Gastroesophageal sphincter (tissue), 3 donors: ENCODE measurements around the gene TTC3.

Experiments used
- POLR2AphosphoS5 ChIP-seq: sonication (generic); formaldehyde crosslinking; IDR thresholded peaks from one replicate; pipeline ENCODE4 v1.6.1; 2017; ENCODE audit warnings: antibody characterized with exemption
- TF ChIP-seq, protein P1 (sequence below), 4 experiments: fragments of 200-600 bp in 2 of 4; fragments of 450-650 bp in 2 of 4; sonication (generic) in 1 of 4; IDR thresholded peaks; one replicate each; pipeline ENCODE4 v1.5.1; 2017 to 2019; ENCODE audit warnings: antibody characterized with exemption in 4 of 4, mild to moderate bottlenecking in 2 of 4, moderate library complexity in 2 of 4

DNA sequence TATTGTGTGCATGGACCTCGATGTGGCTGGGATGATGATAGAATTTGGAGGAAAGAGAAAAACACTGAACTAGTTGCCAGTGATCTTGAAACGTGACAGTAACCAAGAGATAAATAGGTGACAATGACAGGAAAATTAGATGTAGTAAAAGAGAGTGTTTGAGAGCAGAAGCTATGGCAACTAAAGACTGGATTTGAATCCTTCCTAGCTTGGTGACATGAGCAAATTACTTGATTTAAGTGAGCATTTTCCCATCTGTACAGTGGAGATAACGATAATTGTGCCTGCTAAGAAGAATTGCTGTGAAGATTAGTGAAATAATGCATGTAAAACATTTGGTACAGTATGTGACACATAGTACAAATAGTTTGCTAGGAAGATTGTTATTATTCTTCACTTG, 12.7 kb downstream of the TTC3 start:
- TF ChIP-seq, protein P1, sequence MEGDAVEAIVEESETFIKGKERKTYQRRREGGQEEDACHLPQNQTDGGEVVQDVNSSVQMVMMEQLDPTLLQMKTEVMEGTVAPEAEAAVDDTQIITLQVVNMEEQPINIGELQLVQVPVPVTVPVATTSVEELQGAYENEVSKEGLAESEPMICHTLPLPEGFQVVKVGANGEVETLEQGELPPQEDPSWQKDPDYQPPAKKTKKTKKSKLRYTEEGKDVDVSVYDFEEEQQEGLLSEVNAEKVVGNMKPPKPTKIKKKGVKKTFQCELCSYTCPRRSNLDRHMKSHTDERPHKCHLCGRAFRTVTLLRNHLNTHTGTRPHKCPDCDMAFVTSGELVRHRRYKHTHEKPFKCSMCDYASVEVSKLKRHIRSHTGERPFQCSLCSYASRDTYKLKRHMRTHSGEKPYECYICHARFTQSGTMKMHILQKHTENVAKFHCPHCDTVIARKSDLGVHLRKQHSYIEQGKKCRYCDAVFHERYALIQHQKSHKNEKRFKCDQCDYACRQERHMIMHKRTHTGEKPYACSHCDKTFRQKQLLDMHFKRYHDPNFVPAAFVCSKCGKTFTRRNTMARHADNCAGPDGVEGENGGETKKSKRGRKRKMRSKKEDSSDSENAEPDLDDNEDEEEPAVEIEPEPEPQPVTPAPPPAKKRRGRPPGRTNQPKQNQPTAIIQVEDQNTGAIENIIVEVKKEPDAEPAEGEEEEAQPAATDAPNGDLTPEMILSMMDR (IDR thresholded peaks at IDR 0.05) = no peak
- no peak for TF ChIP-seq POLR2AphosphoS5
